SU-DHL-6 (cell line): Measurements from ENCODE around the gene GP2.

Experiments
- H2AFZ ChIP-seq: fragments of 200-600 bp; sonication (generic); 2 replicates; pipeline ENCODE4 v1.6.1; 2014; ENCODE audit warnings: low read depth, mild to moderate bottlenecking, moderate library complexity, mixed read lengths, antibody characterized with exemption, low read length; ENCODE audit not compliant: severe bottlenecking
- H3F3A ChIP-seq: fragments of 200-600 bp; shearing (Covaris generic); 2 replicates; pipeline ENCODE4 v1.6.0; 2016; ENCODE audit warnings: antibody characterized with exemption, mild to moderate bottlenecking; ENCODE audit not compliant: insufficient read depth
- H3K27ac ChIP-seq: fragments of 200-600 bp; sonication (generic); 2 replicates; pipeline ENCODE4 v1.5.1; 2016; ENCODE audit warnings: low read depth, mild to moderate bottlenecking, low read length, moderate library complexity, mixed read lengths
- H3K27me3 ChIP-seq: fragments of 200-600 bp; sonication (generic), shearing (Covaris generic); 2 replicates; pipeline ENCODE4 v1.6.0; 2014; ENCODE audit warnings: mild to moderate bottlenecking, low read length
- H3K36me3 ChIP-seq: fragments of 200-600 bp; sonication (generic); 2 replicates; pipeline ENCODE4 v1.6.1; 2014; ENCODE audit warnings: mild to moderate bottlenecking, low read length, mixed read lengths
- H3K4me2 ChIP-seq: fragments of 300-600, 200-600 bp; shearing (Covaris generic), sonication (generic); 2 replicates; pipeline ENCODE4 v1.6.0; 2014; ENCODE audit warnings: low read length, low read depth, mild to moderate bottlenecking; ENCODE audit not compliant: poor library complexity, severe bottlenecking
- H3K4me3 ChIP-seq: fragments of 200-600 bp; sonication (generic); 2 replicates; pipeline ENCODE4 v1.5.1; 2014; ENCODE audit warnings: antibody characterized with exemption, low read length, mild to moderate bottlenecking, mixed read lengths; ENCODE audit not compliant: insufficient read depth, poor library complexity, severe bottlenecking
- H3K79me2 ChIP-seq: fragments of 200-600 bp; sonication (generic); 2 replicates; pipeline ENCODE4 v1.6.1; 2014; ENCODE audit warnings: mild to moderate bottlenecking, low read length, moderate library complexity; ENCODE audit not compliant: insufficient read depth
- H3K9ac ChIP-seq: fragments of 200-600 bp; sonication (generic); 2 replicates; pipeline ENCODE4 v1.7.0; 2014; ENCODE audit warnings: mild to moderate bottlenecking, low read length
- H3K9me2 ChIP-seq: fragments of 200-600 bp; sonication (generic); replicated peaks from 2 replicates; pipeline ENCODE4 v1.6.1; 2014; ENCODE audit warnings: low read length; ENCODE audit not compliant: insufficient read depth
- H3K9me3 ChIP-seq: fragments of 200-600 bp; sonication (generic); 2 replicates; pipeline ENCODE4 v1.6.1; 2014; ENCODE audit warnings: low read length, mixed read lengths; ENCODE audit not compliant: insufficient read depth
- H4K20me1 ChIP-seq: fragments of 200-600 bp; sonication (generic); 2 replicates; pipeline ENCODE4 v1.6.1; 2014; ENCODE audit warnings: low read depth, mild to moderate bottlenecking, antibody characterized with exemption, low read length, moderate library complexity, mixed read lengths
- EZH2phosphoT487 ChIP-seq: fragments of 200-600 bp; sonication (generic), shearing (Covaris generic); conservative IDR thresholded peaks from 2 replicates; pipeline ENCODE4 v1.6.1; 2018; ENCODE audit warnings: mild to moderate bottlenecking, antibody characterized with exemption, low read length, moderate library complexity, mixed read lengths
- TF ChIP-seq, protein P1 (sequence below): fragments of 200-600 bp; sonication (generic); IDR thresholded peaks from one replicate; pipeline ENCODE4 v1.5.1; 2017; ENCODE audit warnings: antibody characterized with exemption, mild to moderate bottlenecking, low read length, moderate library complexity; ENCODE audit not compliant: insufficient read depth, poor library complexity, severe bottlenecking

Gene GP2

DNA sequence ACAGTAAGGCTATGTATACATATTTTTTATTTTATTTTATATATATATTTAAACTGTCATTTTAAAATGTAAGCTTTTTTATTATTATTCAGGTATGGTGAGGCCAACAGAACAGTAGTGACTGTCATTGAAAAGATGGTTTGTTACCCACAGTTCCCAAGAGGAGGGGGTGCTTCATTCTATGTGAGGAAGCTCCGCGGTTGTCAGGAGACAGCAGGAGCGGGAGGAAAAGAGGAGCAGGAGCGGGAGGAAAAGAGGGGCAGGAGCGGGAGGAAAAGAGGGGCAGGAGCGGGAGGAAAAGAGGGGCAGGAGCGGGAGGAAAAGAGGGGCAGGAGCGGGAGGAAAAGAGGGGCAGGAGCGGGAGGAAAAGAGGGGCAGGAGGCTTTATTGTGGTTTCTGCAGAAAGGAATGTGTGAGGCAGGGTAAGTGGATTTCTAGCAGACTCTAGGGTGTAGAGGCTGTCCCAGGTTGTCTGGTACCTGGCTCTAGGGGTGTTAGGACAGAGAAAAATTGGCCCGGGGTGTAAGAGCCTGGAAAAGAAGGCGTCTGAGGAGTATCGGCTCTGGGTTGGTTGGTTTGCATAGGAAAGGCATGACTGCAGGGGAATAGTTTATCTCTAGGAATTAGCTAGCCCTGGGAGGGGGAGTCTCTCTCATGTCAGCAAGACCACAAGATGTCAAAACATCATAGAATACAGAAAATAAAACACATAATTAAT lies 64.0 kb downstream of the GP2 start:
- TF ChIP-seq, protein P1, sequence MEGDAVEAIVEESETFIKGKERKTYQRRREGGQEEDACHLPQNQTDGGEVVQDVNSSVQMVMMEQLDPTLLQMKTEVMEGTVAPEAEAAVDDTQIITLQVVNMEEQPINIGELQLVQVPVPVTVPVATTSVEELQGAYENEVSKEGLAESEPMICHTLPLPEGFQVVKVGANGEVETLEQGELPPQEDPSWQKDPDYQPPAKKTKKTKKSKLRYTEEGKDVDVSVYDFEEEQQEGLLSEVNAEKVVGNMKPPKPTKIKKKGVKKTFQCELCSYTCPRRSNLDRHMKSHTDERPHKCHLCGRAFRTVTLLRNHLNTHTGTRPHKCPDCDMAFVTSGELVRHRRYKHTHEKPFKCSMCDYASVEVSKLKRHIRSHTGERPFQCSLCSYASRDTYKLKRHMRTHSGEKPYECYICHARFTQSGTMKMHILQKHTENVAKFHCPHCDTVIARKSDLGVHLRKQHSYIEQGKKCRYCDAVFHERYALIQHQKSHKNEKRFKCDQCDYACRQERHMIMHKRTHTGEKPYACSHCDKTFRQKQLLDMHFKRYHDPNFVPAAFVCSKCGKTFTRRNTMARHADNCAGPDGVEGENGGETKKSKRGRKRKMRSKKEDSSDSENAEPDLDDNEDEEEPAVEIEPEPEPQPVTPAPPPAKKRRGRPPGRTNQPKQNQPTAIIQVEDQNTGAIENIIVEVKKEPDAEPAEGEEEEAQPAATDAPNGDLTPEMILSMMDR, result no peak
- TF ChIP-seq EZH2phosphoT487, result no peak
- Histone ChIP-seq H3K36me3 (no peaks in the 10 kb centered on the region), H2AFZ (no peak overlapping the region), H4K20me1 (no peaks in the 10 kb centered on the region), H3K9ac (no peak overlapping the region), H3F3A (no peaks in the 10 kb centered on the region), H3K27ac (no peak overlapping the region), H3K27me3 (no peaks in the 10 kb centered on the region), H3K9me3 (no peaks in the 10 kb centered on the region), H3K79me2 (no peaks in the 10 kb centered on the region), H3K4me3 (no peak overlapping the region), H3K9me2 (no peaks in the 10 kb centered on the region), H3K4me2 (no peak overlapping the region)

DNA sequence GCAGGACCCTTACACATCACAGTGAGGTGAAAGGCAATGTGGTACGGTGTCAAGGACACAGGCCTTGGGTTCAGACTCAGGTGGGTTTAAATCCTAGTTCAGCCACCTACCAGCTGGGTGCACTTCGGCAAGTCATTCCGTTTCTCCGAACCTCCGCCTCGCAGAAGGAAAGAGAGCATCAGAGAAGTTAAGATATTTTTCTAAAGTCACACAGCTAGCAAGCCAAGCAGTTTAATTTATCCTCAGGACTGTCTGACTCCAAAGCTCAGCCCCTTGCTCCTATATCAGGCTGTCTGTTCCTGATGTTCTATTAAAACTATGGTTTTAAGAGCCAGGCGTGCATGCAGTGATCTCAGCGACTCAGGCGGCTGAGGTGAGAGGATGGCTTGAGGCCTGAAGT lies 65.1 kb downstream of the GP2 start:
- Histone ChIP-seq H3K27ac (no peak overlapping the region), H3K79me2 (no peaks in the 10 kb centered on the region), H3K9me3 (no peaks in the 10 kb centered on the region), H3K27me3 (no peaks in the 10 kb centered on the region), H3F3A (no peaks in the 10 kb centered on the region), H3K4me2 (no peak overlapping the region), H3K9me2 (no peaks in the 10 kb centered on the region), H3K4me3 (no peak overlapping the region), H4K20me1 (no peaks in the 10 kb centered on the region), H3K9ac (no peak overlapping the region), H3K36me3 (no peaks in the 10 kb centered on the region), H2AFZ (no peak overlapping the region)
- no peak for TF ChIP-seq EZH2phosphoT487
- TF ChIP-seq, protein P1, result no peak

DNA sequence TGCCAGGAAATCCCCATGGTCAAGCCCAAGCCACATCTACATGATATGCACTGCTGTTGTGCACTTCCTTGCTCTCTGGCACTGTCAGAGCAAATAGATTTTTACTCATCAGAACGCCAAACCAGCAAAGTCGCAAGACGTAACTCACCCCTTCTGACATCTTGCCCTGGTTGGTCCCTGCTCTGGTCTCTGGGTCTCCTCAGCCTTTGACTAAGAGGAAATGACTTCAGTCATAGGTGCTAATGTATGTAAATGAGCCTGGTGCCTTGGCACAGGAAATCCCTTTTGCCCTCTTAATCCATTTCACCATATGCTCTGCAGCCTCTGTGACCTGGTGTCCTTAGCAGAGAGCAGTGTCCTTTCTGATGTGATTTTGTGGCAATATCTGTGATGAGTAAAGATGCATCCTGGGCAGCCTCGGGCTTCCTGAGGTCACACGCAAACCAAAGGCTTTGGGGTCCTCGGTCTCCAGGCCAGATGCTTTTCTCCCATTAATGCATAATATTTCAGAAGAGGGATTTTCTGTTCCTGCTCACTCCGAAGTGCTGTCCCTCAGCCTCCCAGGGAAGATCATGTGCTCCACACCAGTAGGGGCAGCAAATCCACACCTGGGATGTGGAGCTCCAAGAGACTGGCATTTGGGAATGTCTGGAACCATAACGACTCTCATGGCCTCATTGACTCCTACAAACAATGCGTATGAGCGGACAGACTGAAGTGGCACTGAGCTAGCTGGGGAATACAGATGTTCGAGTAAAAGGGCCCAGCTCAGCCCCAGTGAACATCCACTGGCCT lies 66.9 kb downstream of the GP2 start:
- no peak overlapping the region for H3K4me2 ChIP-seq
- H3K4me3 ChIP-seq, result no peak overlapping the region
- no peak overlapping the region for H3K9ac ChIP-seq
- H3K36me3 ChIP-seq, result no peaks in the 10 kb centered on the region
- no peak overlapping the region for H3K27ac ChIP-seq
- no peak overlapping the region for H2AFZ ChIP-seq
- no peaks in the 10 kb centered on the region for H3K27me3 ChIP-seq
- H4K20me1 ChIP-seq, result no peaks in the 10 kb centered on the region
- TF ChIP-seq, protein P1, result no peak
- no peak for TF ChIP-seq EZH2phosphoT487
- H3F3A ChIP-seq, result no peaks in the 10 kb centered on the region
- no peaks in the 10 kb centered on the region for H3K9me2 ChIP-seq
- H3K9me3 ChIP-seq, result no peaks in the 10 kb centered on the region
- H3K79me2 ChIP-seq, result no peaks in the 10 kb centered on the region
